HUES64 (cell line): ENCODE data around the gene NLRP7.
"Not testable (repeated sequence)": the region's sequence is repeated elsewhere in the genome, so short reads cannot be mapped to it uniquely, and the experiment has no call there.

Experiments
- H3K27ac ChIP-seq: 2 replicates; pipeline ENCODE4 v1.7.0; 2013; ENCODE audit warnings: low read depth, low read length, inconsistent platforms
- H3K27me3 ChIP-seq: 2 replicates; pipeline ENCODE4 v1.6.1; 2013; ENCODE audit warnings: mild to moderate bottlenecking, low read length; ENCODE audit not compliant: insufficient read depth
- H3K36me3 ChIP-seq: 2 replicates; pipeline ENCODE4 v1.6.1; 2013; ENCODE audit warnings: mild to moderate bottlenecking, low read length; ENCODE audit not compliant: insufficient read depth
- H3K4me1 ChIP-seq: 2 replicates; pipeline ENCODE4 v1.6.1; 2013; ENCODE audit warnings: mild to moderate bottlenecking, low read length, moderate library complexity; ENCODE audit not compliant: insufficient read depth
- H3K4me3 ChIP-seq: 2 replicates; pipeline ENCODE4 v1.5.1; 2013; ENCODE audit warnings: mild to moderate bottlenecking, low read length, moderate library complexity
- H3K9ac ChIP-seq: 2 replicates; pipeline ENCODE4 v1.6.1; 2013; ENCODE audit warnings: mild to moderate bottlenecking, low read depth, low read length
- H3K9me3 ChIP-seq: 2 replicates; pipeline ENCODE4 v1.6.1; 2013; ENCODE audit warnings: low read depth, low read length; ENCODE audit not compliant: insufficient read depth
- WGBS: fragments of 150-250, 120-280 bp; methylation state at CpG from one replicate; pipeline ENCODE4 v1.1.7; 2013; ENCODE audit warnings: missing lambda C conversion rate; 5-methylcytosine and 5-hydroxymethylcytosine counted together

NLRP7 gene

DNA sequence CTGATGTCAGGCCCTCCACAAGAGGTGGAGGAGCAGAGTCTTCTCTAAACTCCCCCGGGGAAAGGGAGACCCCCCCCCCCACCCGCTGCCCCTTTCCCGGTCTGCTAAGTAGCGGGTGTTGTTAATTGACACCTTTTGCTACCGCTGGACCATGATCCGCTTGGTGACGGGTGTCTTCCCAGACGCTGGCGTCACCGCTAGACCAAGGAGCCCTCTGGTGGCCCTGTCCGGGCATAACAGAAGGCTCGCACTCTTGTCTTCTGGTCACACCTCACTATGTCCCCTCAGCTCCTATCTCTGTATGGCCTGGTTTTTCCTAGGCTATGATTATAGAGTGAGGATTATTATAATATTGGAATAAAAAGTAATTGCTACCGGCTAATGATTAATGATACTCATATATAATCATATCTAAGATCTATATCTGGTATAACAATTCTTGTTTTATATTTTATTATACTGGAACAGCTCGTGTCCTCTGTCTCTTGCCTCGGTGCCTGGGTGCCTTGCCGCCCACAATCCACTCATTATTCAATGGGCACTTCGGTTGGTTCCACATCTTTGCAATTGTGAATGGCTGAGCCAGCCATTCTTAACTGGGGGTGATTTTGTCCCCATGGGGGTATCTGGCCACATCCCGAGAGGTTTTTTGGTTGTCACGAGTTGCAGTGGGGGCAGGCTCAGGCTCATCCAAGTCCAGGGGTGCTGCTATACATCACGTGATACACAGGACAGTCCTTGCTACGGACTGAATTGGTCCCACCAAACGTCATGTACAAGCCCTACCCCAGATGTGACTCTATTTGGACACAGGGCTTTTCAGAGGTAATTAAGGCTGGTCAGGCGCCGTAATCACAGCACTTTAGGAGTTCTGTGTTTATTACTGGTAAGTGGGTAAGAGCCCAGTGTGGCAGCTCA is 27.4 kb downstream of the NLRP7 start:
- H3K9ac ChIP-seq, H3K4me3 ChIP-seq, H3K36me3 ChIP-seq, H3K4me1 ChIP-seq, H3K27ac ChIP-seq, H3K27me3 ChIP-seq, H3K9me3 ChIP-seq: not testable (repeated sequence)
- 59% methylated on average over 17 of the region's 24 CpGs for WGBS

DNA sequence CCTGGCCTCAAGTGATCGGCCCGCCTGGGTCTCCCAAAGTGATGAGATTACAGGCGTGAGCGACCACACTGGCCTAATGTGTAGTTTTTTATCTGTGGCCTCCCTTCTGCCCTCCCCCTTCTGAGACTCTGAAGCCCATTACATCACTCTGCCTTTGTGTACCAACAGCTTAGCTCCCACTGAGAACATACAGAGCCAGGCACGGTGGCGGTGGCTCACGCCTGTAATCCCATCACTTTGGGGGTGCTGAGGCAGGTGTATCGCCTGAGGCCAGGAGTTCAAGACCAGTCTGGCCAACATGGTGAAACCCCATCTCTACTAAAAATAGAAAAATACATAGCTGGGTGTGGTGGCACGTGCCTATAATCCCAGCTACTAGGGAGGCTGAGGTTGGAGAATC is 28.8 kb downstream of the NLRP7 start:
- Histone ChIP-seq H3K9ac (no peak overlapping the region), H3K4me3 (no peak overlapping the region), H3K27ac (no peak overlapping the region), H3K4me1 (no peaks in the 10 kb centered on the region), H3K9me3 (no peaks in the 10 kb centered on the region), H3K36me3 (no peaks in the 10 kb centered on the region), H3K27me3 (no peaks in the 10 kb centered on the region)
- WGBS: 86% methylated on average over 9 of the region's 9 CpGs

DNA sequence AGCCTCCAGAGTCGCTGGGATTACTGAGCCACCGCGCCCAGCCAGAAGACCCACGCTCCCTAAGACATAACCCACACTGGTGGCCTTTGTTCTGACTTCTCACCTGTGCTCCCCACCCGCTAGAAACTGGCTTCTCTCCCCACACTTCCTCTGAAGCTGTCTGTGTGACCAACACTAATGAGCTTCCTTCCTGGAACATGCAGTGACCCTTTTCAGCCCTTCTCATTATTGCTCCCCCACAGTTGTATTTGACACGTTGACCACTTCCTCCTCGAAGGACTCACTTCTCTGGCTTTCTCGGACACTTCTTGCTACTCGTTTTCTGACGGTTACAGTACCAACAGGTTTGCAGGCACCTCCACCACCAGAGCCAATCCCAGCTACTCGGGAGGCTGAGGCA is 30.5 kb downstream of the NLRP7 start:
- Histone ChIP-seq H3K36me3 (no peaks in the 10 kb centered on the region), H3K4me3 (no peak overlapping the region), H3K27ac (no peak overlapping the region), H3K4me1 (no peaks in the 10 kb centered on the region), H3K9ac (no peak overlapping the region), H3K27me3 (no peaks in the 10 kb centered on the region), H3K9me3 (no peaks in the 10 kb centered on the region)
- 92% methylated on average over 11 of the region's 11 CpGs for WGBS

DNA sequence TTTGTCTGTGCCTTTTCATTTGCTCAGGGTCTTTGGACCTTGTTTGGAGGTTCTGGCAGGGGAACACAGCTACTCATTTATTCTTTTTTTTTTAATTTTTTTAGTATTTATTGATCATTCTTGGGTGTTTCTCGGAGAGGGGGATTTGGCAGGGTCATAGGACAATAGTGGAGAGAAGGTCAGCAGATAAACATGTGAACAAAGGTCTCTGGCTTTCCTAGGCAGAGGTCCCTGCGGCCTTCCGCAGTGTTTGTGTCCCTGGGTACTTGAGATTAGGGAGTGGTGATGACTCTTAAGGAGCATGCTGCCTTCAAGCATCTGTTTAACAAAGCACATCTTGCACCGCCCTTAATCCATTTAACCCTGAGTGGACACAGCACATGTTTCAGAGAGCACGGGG is 39.4 kb downstream of the NLRP7 start:
- WGBS: no CpG with 5 or more reads among the region's 5 CpGs
- H3K4me3 ChIP-seq, H3K36me3 ChIP-seq, H3K27ac ChIP-seq, H3K27me3 ChIP-seq, H3K9ac ChIP-seq, H3K9me3 ChIP-seq: not testable (repeated sequence)
- peaks cover 14% of the 10 kb centered on the region for H3K4me1 ChIP-seq

DNA sequence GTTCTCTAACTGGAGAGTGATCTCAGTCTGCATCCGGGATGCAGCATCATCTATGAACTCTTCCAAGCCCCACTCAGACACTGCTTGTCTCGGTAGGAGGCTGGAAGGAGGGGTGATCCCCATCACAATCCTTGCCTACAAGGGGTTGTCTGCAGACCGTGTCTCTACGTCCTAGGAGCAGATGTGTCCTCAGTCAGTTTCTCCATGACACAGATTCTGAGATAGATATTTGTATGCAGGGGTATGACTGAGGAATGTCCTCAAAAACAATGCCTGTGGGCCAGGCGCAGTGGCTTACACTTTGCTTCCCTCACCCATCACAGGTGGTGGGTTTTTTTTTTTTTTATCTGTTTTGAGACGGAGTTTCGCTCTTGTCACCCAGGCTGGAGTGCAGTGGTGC is 40.5 kb downstream of the NLRP7 start:
- no peaks in the 10 kb centered on the region for H3K9me3 ChIP-seq
- H3K27ac ChIP-seq: no peak overlapping the region
- H3K9ac ChIP-seq: no peak overlapping the region
- H3K36me3 ChIP-seq: no peaks in the 10 kb centered on the region
- no peak overlapping the region for H3K4me3 ChIP-seq
- WGBS: 91% methylated on average over 6 of the region's 7 CpGs
- H3K4me1 ChIP-seq: peaks cover 14% of the 10 kb centered on the region
- H3K27me3 ChIP-seq: no peaks in the 10 kb centered on the region

DNA sequence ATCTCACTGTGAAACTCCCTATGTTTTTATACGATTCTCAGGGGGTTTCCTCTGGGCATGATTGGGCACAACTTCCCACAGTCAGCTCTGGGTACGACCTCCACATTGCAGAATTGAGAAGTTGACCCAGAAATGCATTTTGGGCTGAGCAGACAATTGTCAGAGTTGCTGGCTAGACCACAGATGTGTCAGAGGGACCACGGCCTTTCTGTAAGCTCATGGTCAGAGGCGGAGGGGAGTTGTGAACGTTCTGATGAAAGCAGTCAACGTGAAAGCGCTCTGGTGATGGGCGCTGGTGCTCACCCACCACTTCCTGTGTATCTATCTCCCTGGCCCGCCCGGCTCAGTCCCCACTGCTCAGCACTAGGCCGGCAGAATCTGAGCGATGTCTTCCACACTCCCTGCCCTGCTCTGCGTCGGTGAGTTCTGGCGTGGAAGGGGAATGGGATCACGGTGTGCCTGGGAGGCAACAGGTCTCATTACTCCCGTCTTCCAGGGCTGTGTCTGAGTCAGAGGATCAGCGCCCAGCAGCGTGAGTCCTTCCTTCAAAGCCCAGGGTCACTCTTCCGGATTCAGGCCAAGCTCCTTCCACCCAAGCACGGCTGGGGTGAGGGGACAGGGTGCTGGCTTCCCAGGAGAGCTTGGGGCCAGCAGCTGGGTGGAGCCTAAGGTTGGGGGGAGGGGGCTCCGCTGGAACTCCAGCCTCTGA is 41.4 kb downstream of the NLRP7 start, which contains the start of gene NCR1:
Gene NCR1, plus strand, starts transcription at position 346 of the 709 bp plus-strand sequence. Its CDS starts 40 bp downstream, at position 386.
- Histone ChIP-seq H3K9ac (no peak within 1 kb of the TSS; the same call in 1 of the 2 replicates), H3K9me3 (no peaks in the 10 kb centered on the region), H3K4me1 (peaks cover 14% of the 10 kb centered on the region), H3K36me3 (no peaks in the 10 kb centered on the region), H3K27ac (no peak within 1 kb of the TSS), H3K27me3 (no peaks in the 10 kb centered on the region), H3K4me3 (no peak within 1 kb of the TSS)
- 71% methylated on average over 22 of the region's 22 CpGs for WGBS

DNA sequence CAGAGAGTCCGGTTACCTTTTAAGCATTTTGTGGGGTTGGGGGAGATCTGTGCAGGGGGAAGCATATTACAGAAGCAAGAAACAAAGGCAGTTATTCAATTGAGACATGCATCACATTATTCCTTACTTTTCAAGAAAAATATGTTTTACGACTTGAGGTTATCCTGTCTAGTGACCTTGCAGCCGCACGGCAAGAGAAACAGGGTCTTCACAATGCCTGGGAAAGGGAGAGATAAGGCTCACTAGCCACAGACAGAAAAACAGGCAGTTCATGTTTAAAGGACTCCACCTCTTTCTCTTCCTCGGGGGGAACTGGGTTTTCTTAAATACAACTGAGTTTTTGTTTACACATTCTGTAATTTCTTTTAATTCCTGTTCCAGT is 41.9 kb downstream of the NLRP7 start:
- no peak overlapping the region for H3K27ac ChIP-seq
- peaks cover 14% of the 10 kb centered on the region for H3K4me1 ChIP-seq
- WGBS: 86% methylated on average over 5 of the region's 5 CpGs

DNA sequence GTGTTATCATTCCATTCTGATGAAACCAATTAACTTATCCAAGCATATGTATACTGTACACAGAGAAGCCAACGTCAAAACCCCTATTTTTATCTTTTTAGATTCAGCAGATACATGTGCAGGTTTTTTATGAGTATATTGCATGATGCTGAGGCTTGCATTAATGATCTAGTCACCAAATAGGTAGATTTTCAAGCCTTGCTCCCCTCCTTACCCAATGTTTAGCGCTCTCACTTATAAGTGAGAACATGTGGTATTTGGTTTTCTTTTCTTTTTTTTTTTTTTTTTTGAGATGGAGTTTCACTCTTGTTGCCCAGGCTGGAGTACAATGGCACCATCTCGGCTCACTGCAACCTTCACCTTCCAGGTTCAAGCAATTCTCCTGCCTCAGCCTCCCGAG is 43.1 kb downstream of the NLRP7 start:
- H3K27me3 ChIP-seq, H3K36me3 ChIP-seq, H3K4me3 ChIP-seq, H3K9ac ChIP-seq, H3K9me3 ChIP-seq, H3K27ac ChIP-seq: not testable (repeated sequence)
- WGBS: 97% methylated on average over 2 of the region's 4 CpGs
- H3K4me1 ChIP-seq: peaks cover 14% of the 10 kb centered on the region

More for the DNA sequence above, 41.9 kb downstream of the NLRP7 start:
- Histone ChIP-seq H3K9me3 (no peaks in the 10 kb centered on the region), H3K36me3 (no peaks in the 10 kb centered on the region), H3K9ac (no peak overlapping the region), H3K4me3 (no peak overlapping the region), H3K27me3 (no peaks in the 10 kb centered on the region)

DNA sequence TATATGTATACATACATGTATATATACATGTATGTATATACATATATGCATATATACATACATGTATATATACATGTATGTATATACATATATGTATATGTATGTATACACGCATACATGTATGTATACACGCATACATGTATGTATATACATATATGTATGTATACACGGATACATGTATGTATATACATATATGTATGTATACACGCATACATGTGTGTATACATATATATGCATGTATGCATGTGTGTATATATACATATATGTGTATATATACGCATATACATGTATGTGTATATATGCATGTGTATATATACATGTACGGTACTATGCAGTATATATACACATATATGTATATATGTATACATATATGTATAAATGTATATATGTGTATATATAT is 44.0 kb downstream of the NLRP7 start:
- peaks cover 14% of the 10 kb centered on the region for H3K4me1 ChIP-seq
- H3K36me3 ChIP-seq: no peaks in the 10 kb centered on the region
- H3K4me3 ChIP-seq: no peak overlapping the region
- no peak overlapping the region for H3K27ac ChIP-seq
- H3K9ac ChIP-seq: no peak overlapping the region
- WGBS: no CpG with 5 or more reads among the region's 6 CpGs
- H3K27me3 ChIP-seq: no peaks in the 10 kb centered on the region
- no peaks in the 10 kb centered on the region for H3K9me3 ChIP-seq

DNA sequence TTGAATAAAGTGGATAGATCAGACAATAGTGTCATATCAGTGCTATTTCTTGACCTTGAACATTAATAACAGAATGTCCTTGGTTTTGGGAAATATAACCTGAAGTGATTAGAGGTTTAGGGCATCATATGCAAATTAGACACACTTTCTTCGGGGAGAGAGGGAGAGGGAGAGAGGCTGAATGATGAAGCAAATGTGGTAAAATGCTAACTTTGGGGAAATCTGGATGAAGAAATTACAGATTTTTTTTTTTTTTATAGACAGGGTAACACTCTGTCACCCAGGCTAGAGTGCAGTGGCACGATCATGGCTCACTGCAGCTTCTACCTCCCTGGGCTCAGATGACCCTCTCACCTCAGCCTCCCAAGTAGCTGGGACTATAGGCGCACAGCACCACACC is 45.3 kb downstream of the NLRP7 start:
- H3K36me3 ChIP-seq: no peaks in the 10 kb centered on the region
- WGBS: 91% methylated on average over 3 of the region's 3 CpGs
- no peak overlapping the region for H3K4me3 ChIP-seq
- H3K9ac ChIP-seq: no peak overlapping the region
- peaks cover 14% of the 10 kb centered on the region for H3K4me1 ChIP-seq
- H3K27me3 ChIP-seq: no peaks in the 10 kb centered on the region
- H3K9me3 ChIP-seq: no peaks in the 10 kb centered on the region
- no peak overlapping the region for H3K27ac ChIP-seq

DNA sequence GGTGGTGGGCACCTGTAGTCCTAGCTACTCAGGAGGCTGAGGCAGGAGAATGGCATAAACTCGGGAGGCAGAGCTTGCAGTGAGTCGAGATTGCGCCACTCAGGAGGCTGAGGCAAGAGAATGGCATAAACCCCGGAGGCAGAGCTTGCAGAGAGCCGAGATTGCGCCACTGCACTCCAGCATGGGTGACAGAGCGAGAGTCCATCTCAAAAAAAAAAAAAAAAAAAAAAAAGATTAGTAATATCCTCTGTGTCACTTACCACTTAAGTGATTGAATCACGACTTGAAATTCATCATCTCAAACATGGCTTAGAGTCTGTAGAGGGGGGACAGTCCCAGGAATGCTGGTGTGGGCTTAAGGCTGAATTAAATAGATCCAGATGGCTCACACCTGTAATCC is 46.2 kb downstream of the NLRP7 start:
- not testable (repeated sequence) for H3K9me3 ChIP-seq, H3K9ac ChIP-seq, H3K4me1 ChIP-seq, H3K27me3 ChIP-seq, H3K4me3 ChIP-seq, H3K27ac ChIP-seq, H3K36me3 ChIP-seq
- WGBS: 94% methylated on average over 6 of the region's 8 CpGs
